ENCODE results near the gene SEMA3E. TPM values are rescaled to one million over a fixed set of nuclear protein-coding genes. Genes with fewer than 3 reads are reported as not detected.

Gene SEMA3E
- total RNA-seq, 4 donors from 2014 or later, result 10.1 to 29.2 (median 15.8) TPM

- no peak for DNase-seq (ENCODE audit: extremely low spot score)
- no peak overlapping the region for H3K27ac ChIP-seq (replicated peaks in 1 of 4)
- H3K36me3 ChIP-seq, result no peaks in the 10 kb centered on the region
- H3K9me3 ChIP-seq, result no peaks in the 10 kb centered on the region
- no peak overlapping the region for H3K4me3 ChIP-seq
- TF ChIP-seq CTCF (IDR thresholded peaks at IDR 0.05) (no peak), POLR2AphosphoS5 (IDR thresholded peaks at IDR 0.05) (no peak), POLR2A (IDR thresholded peaks at IDR 0.05; ENCODE audit: low read depth) (no peak), EP300 (IDR thresholded peaks at IDR 0.05) (no peak)
- 33% methylated on average over 8 of the region's 8 CpGs for WGBS
- H3K4me1 ChIP-seq, result peaks cover 0 to 5% (median 0%) of the 10 kb centered on the region in 4 donors
- no peaks in the 10 kb centered on the region for H3K27me3 ChIP-seq
- intact Hi-C loops (cut with DNase I), result no loop called here
These were observed 285.9 kb downstream of the SEMA3E start for GRCh38 chr7:83362871-83363550.

GRCh38 chr7:83359108-83359507 is 289.8 kb downstream of the SEMA3E start:
- Histone ChIP-seq H3K27ac (replicated peaks in 1 of 4) (no peak overlapping the region), H3K9me3 (no peaks in the 10 kb centered on the region), H3K36me3 (no peaks in the 10 kb centered on the region), H3K27me3 (no peaks in the 10 kb centered on the region), H3K4me3 (no peak overlapping the region), H3K4me1 (peaks cover 0 to 5% (median 0%) of the 10 kb centered on the region in 4 donors)
- DNase-seq (ENCODE audit: extremely low spot score), result no peak
- TF ChIP-seq POLR2AphosphoS5 (IDR thresholded peaks at IDR 0.05) (no peak), POLR2A (IDR thresholded peaks at IDR 0.05; ENCODE audit: low read depth) (no peak), EP300 (IDR thresholded peaks at IDR 0.05) (no peak), CTCF (IDR thresholded peaks at IDR 0.05) (no peak)
- 73% methylated on average over 1 of the region's 1 CpG for WGBS
- intact Hi-C loops (cut with DNase I), result no loop called here

- WGBS, result 82% methylated on average over 3 of the region's 3 CpGs
- Histone ChIP-seq H3K9me3 (peaks cover 0 to 7% (median under 1%) of the 10 kb centered on the region in 4 donors), H3K4me1 (no peaks in the 10 kb centered on the region), H3K27ac (replicated peaks in 1 of 4) (no peak overlapping the region), H3K27me3 (no peaks in the 10 kb centered on the region), H3K36me3 (no peaks in the 10 kb centered on the region), H3K4me3 (no peak overlapping the region)
- DNase-seq (ENCODE audit: extremely low spot score), result no peak
- TF ChIP-seq CTCF (IDR thresholded peaks at IDR 0.05), result no peak
- TF ChIP-seq POLR2A (IDR thresholded peaks at IDR 0.05; ENCODE audit: low read depth), result no peak
- TF ChIP-seq EP300 (IDR thresholded peaks at IDR 0.05), result no peak
- TF ChIP-seq POLR2AphosphoS5 (IDR thresholded peaks at IDR 0.05), result no peak
- intact Hi-C loops (cut with DNase I), result no loop called here
These were observed 293.8 kb downstream of the SEMA3E start for GRCh38 chr7:83355143-83355542.

- peaks cover 0 to 11% (median 4%) of the 10 kb centered on the region in 4 donors for H3K9me3 ChIP-seq
- TF ChIP-seq POLR2AphosphoS5 (IDR thresholded peaks at IDR 0.05) (no peak), POLR2A (IDR thresholded peaks at IDR 0.05; ENCODE audit: low read depth) (no peak), CTCF (IDR thresholded peaks at IDR 0.05) (no peak), EP300 (IDR thresholded peaks at IDR 0.05) (no peak)
- WGBS, result 49% methylated on average over 5 of the region's 5 CpGs
- H3K4me3 ChIP-seq, result no peak overlapping the region
- intact Hi-C loops (cut with DNase I), result no loop called here
- no peak overlapping the region for H3K27ac ChIP-seq (replicated peaks in 1 of 4)
- DNase-seq (ENCODE audit: extremely low spot score), result no peak
- no peaks in the 10 kb centered on the region for H3K27me3 ChIP-seq
- no peaks in the 10 kb centered on the region for H3K4me1 ChIP-seq
- H3K36me3 ChIP-seq, result no peaks in the 10 kb centered on the region
These were observed 300.9 kb downstream of the SEMA3E start for GRCh38 chr7:83347945-83348444.
